Measurements from ENCODE around the gene TUBA1B. TPM values are rescaled to one million over a fixed set of nuclear protein-coding genes. Genes with fewer than 3 reads are reported as not detected.

Gene TUBA1B
- total RNA-seq, 1 donor from 2014 or later = 939 TPM

GRCh38 chr12:49079793-49080192, 51.4 kb downstream of the TUBA1B start:
- Mint-ChIP-seq H3K36me3 (ENCODE audit: low read depth, unreplicated experiment) (no peaks in the 10 kb centered on the region), H3K27me3 (ENCODE audit: low read depth, unreplicated experiment) (peaks cover 19% of the 10 kb centered on the region), H3K27ac (ENCODE audit: unreplicated experiment) (peak overlapping the region; percentile 72), H3K9me3 (ENCODE audit: unreplicated experiment) (no peaks in the 10 kb centered on the region), H3K4me1 (ENCODE audit: low read depth, unreplicated experiment) (no peaks in the 10 kb centered on the region), H3K4me3 (ENCODE audit: unreplicated experiment) (no peak overlapping the region)
- no peak for FAIRE-seq
- no peak overlapping the region for H3K4me3 ChIP-seq (ENCODE audit: insufficient read depth, low read depth, low read length)
- H3K36me3 ChIP-seq (ENCODE audit: insufficient read depth, low read length) = no peaks in the 10 kb centered on the region
- H2AFZ ChIP-seq (ENCODE audit: low read depth, low read length) = no peak overlapping the region
- no peak for DNase-seq (ENCODE audit: low read depth)
- H3K27me3 ChIP-seq (ENCODE audit: insufficient read depth, low read length) = peaks cover 4% of the 10 kb centered on the region
- H3K79me2 ChIP-seq (ENCODE audit: insufficient read depth, low read length) = no peaks in the 10 kb centered on the region
- H4K20me1 ChIP-seq (ENCODE audit: insufficient read depth, low read length) = no peaks in the 10 kb centered on the region
- H3K4me1 ChIP-seq (ENCODE audit: insufficient read depth, low read length) = no peaks in the 10 kb centered on the region
- no peak overlapping the region for H3K27ac ChIP-seq (ENCODE audit: low read depth, low read length)
- no peak for TF ChIP-seq CTCF (IDR thresholded peaks at IDR 0.05; ENCODE audit: insufficient read depth, low read depth, low read length)
- no peak for TF ChIP-seq EZH2 (IDR thresholded peaks at IDR 0.05; ENCODE audit: insufficient read depth, low read length)
- H3K9ac ChIP-seq (ENCODE audit: low read length) = no peak overlapping the region
- H3K4me2 ChIP-seq (ENCODE audit: low read length) = no peak overlapping the region
- no peaks in the 10 kb centered on the region for H3K9me3 ChIP-seq (ENCODE audit: insufficient read depth, low read depth, low read length)

Other genes with a start within 250 kb of the TUBA1B start
- gene FKBP11, start 205.9 kb downstream of the TUBA1B start, total RNA-seq = 47.4 and 51.2 TPM in 2 replicates
- gene ARF3, start 173.9 kb downstream of the TUBA1B start, total RNA-seq = 209 and 229 TPM in 2 replicates
- 0.79 and 1.1 TPM in 2 replicates for gene WNT10B, start 159.7 kb downstream of the TUBA1B start, total RNA-seq
- gene WNT1, start 153.1 kb downstream of the TUBA1B start, total RNA-seq = not detected in 2 replicates
- 0.50 and 0.55 TPM in 2 replicates for gene DDN, start 132.0 kb downstream of the TUBA1B start, total RNA-seq
- gene PRKAG1, start 112.6 kb downstream of the TUBA1B start, total RNA-seq = 47.1 and 49.6 TPM in 2 replicates
- gene KMT2D, start 70.6 kb downstream of the TUBA1B start, total RNA-seq = 81.7 and 86.9 TPM in 2 replicates
- 1.3 and 1.9 TPM in 2 replicates for gene RHEBL1, start 61.4 kb downstream of the TUBA1B start, total RNA-seq
- gene DHH, start 36.6 kb downstream of the TUBA1B start, total RNA-seq = 0.05 and 0.16 TPM in 2 replicates
- 58.7 and 61.0 TPM in 2 replicates for gene LMBR1L, start 20.5 kb downstream of the TUBA1B start, total RNA-seq
- gene TUBA1A, start 57.7 kb upstream of the TUBA1B start, total RNA-seq = 772 and 932 TPM in 2 replicates
- 345 and 408 TPM in 2 replicates for gene TUBA1C, start 133.7 kb upstream of the TUBA1B start, total RNA-seq
- not detected in 2 replicates for gene PRPH, start 163.8 kb upstream of the TUBA1B start, total RNA-seq
- gene TROAP, start 191.9 kb upstream of the TUBA1B start, total RNA-seq = 2.2 and 2.7 TPM in 2 replicates
- gene C1QL4, start 205.8 kb upstream of the TUBA1B start, total RNA-seq = 0.09 TPM in 1 of 2 replicates, not detected in the other
- gene DNAJC22, start 215.5 kb upstream of the TUBA1B start, total RNA-seq = 0.34 and 0.52 TPM in 2 replicates
- 44.0 and 46.3 TPM in 2 replicates for gene SPATS2, start 236.1 kb upstream of the TUBA1B start, total RNA-seq

Measured in astrocyte (in vitro differentiated cells and primary cell).